GM23338 (cell line): ENCODE measurements around the gene CAMKK2. TPM values are rescaled to one million over a fixed set of nuclear protein-coding genes. Genes with fewer than 3 reads are reported as not detected.

Source experiments
- ATAC-seq: fragments of 200-7000 bp; cut with Tn5 transposase; 3 replicates; pipeline ENCODE4 v1.9.1; 2020
- DNase-seq: peaks from one replicate; pipeline ENCODE4 v3.0.0-alpha.2; 2015; ENCODE audit warnings: low spot score
- H2AFZ ChIP-seq: fragments of 200-600 bp; sonication (generic); 2 replicates; pipeline ENCODE4 v1.8.0; 2016; ENCODE audit warnings: antibody characterized with exemption, mild to moderate bottlenecking, moderate library complexity
- H3F3A ChIP-seq: fragments of 200-600 bp; sonication (generic); replicated peaks from 2 replicates; pipeline ENCODE4 v1.8.0; 2017; ENCODE audit warnings: antibody characterized with exemption, mixed run types, low read depth
- H3K27ac ChIP-seq: fragments of 200-600 bp; sonication (generic); 2 replicates; pipeline ENCODE4 v1.6.1; 2016; ENCODE audit warnings: low read depth
- H3K27me3 ChIP-seq: fragments of 200-600 bp; sonication (generic); 2 replicates; pipeline ENCODE4 v1.8.0; 2016; ENCODE audit warnings: mild to moderate bottlenecking, mixed run types, moderate library complexity; ENCODE audit not compliant: insufficient read depth
- H3K36me3 ChIP-seq: fragments of 200-600 bp; sonication (generic); 2 replicates; pipeline ENCODE4 v1.8.0; 2016; ENCODE audit warnings: mild to moderate bottlenecking; ENCODE audit not compliant: insufficient read depth
- H3K4me1 ChIP-seq: fragments of 200-600 bp; sonication (generic); 2 replicates; pipeline ENCODE4 v1.8.0; 2016; ENCODE audit warnings: mild to moderate bottlenecking, moderate library complexity; ENCODE audit not compliant: insufficient read depth
- H3K4me2 ChIP-seq: fragments of 200-600 bp; sonication (generic); 2 replicates; pipeline ENCODE4 v1.7.1; 2017; ENCODE audit warnings: mixed run types
- H3K4me3 ChIP-seq: fragments of 200-600 bp; sonication (generic); 2 replicates; pipeline ENCODE4 v1.6.1; 2016; ENCODE audit warnings: mixed run types
- H3K79me2 ChIP-seq: fragments of 200-600 bp; sonication (generic); replicated peaks from 2 replicates; pipeline ENCODE4 v1.8.0; 2017; ENCODE audit warnings: mild to moderate bottlenecking; ENCODE audit not compliant: insufficient read depth
- H3K9me2 ChIP-seq: fragments of 200-600 bp; sonication (generic); 2 replicates; pipeline ENCODE4 v1.8.0; 2017; ENCODE audit not compliant: insufficient read depth
- H4K20me1 ChIP-seq: fragments of 200-600 bp; sonication (generic); replicated peaks from 2 replicates; pipeline ENCODE4 v1.8.0; 2017; ENCODE audit warnings: mild to moderate bottlenecking; ENCODE audit not compliant: insufficient read depth
- H3K27ac Mint-ChIP-seq: 2 replicates; pipeline ENCODE4 v1.8.0; 2020; ENCODE audit warnings: inconsistent platforms, mild to moderate bottlenecking, moderate library complexity, mixed read lengths
- H3K27me3 Mint-ChIP-seq: 3 replicates; pipeline ENCODE4 v1.8.0; 2022; ENCODE audit warnings: low read depth, mild to moderate bottlenecking, moderate library complexity, mixed read lengths, inconsistent platforms; ENCODE audit not compliant: insufficient read depth, poor library complexity
- H3K36me3 Mint-ChIP-seq: 3 replicates; pipeline ENCODE4 v1.8.0; 2021; ENCODE audit warnings: low read depth, mild to moderate bottlenecking, inconsistent platforms, moderate library complexity, mixed read lengths
- H3K4me1 Mint-ChIP-seq: 3 replicates; pipeline ENCODE4 v1.8.0; 2020; ENCODE audit warnings: mild to moderate bottlenecking, inconsistent platforms, mixed read lengths
- H3K4me3 Mint-ChIP-seq: 3 replicates; pipeline ENCODE4 v1.8.0; 2021; ENCODE audit warnings: moderate library complexity, mild to moderate bottlenecking, inconsistent platforms, mixed read lengths
- H3K9me3 Mint-ChIP-seq: 3 replicates; pipeline ENCODE4 v1.8.0; 2020; ENCODE audit warnings: moderate library complexity, mild to moderate bottlenecking, inconsistent platforms, mixed read lengths
- CREB1 ChIP-seq: fragments of 250-450 bp; sonication (Bioruptor Pico); IDR thresholded peaks from 2 replicates; pipeline ENCODE4 v1.5.0; 2020; ENCODE audit warnings: low read depth, mild to moderate bottlenecking, moderate library complexity
- ETS1 ChIP-seq: IDR thresholded peaks from 2 replicates; pipeline ENCODE4 v1.6.1; 2016; ENCODE audit warnings: antibody characterized with exemption
- EZH2 ChIP-seq: fragments of 200-600 bp; sonication (generic); IDR thresholded peaks from one replicate; pipeline ENCODE4 v1.8.0; 2017; ENCODE audit warnings: antibody characterized with exemption, mild to moderate bottlenecking, low read depth; ENCODE audit not compliant: unreplicated experiment
- JUNB ChIP-seq: IDR thresholded peaks from one replicate; pipeline ENCODE4 v1.6.1; 2016; ENCODE audit warnings: antibody characterized with exemption; ENCODE audit not compliant: unreplicated experiment
- NANOG ChIP-seq: IDR thresholded peaks from 2 replicates; pipeline ENCODE4 v1.6.1; 2016; ENCODE audit warnings: antibody characterized with exemption, borderline replicate concordance
- POLR2AphosphoS5 ChIP-seq: IDR thresholded peaks from 2 replicates; pipeline ENCODE4 v1.6.1; 2016; ENCODE audit warnings: antibody characterized with exemption, low read depth
- polyA plus RNA-seq: library from polyadenylated mRNA; unstranded; fragments of >200 nt; fragmentation: Nextera tagmentation; extraction: Ambion mirVana; gene quantifications from 2 replicates; pipeline ENCODE4 v1.2.1, GENCODE V29; 2016
- total RNA-seq: library from RNA; depleted of rRNA; stranded (reverse); fragments of >200 nt; shearing (Covaris generic); gene quantifications from 2 replicates; pipeline ENCODE4 v1.2.3, GENCODE V29; 2014
- TF ChIP-seq, protein P1 (sequence below): fragments of 250-450 bp; sonication (Bioruptor Pico); IDR thresholded peaks from 2 replicates; pipeline ENCODE4 v1.5.0; 2020; ENCODE audit warnings: mild to moderate bottlenecking, moderate library complexity
- TF ChIP-seq, protein P2 (sequence below): IDR thresholded peaks from one replicate; pipeline ENCODE4 v1.6.1; 2018; ENCODE audit warnings: antibody characterized with exemption; ENCODE audit not compliant: unreplicated experiment
- TF ChIP-seq, protein P3 (sequence below), 2 experiments: fragments of 200-600 bp in 1 of 2; sonication (generic) in 1 of 2; conservative IDR thresholded peaks; 2 replicates each; pipeline versions ENCODE4 v1.5.1 to v1.6.1; 2016 to 2017; ENCODE audit warnings: antibody characterized with exemption in 2 of 2, low read depth in 2 of 2, mild to moderate bottlenecking in 2 of 2, moderate library complexity in 1 of 2

CAMKK2 gene
- total and polyA plus RNA-seq, 2 experiments from 2014 or later = 10.3 to 26.4 TPM

GRCh38 chr12:121283841-121284240, 12.7 kb downstream of the CAMKK2 start:
- Histone ChIP-seq H3K9me2 (no peaks in the 10 kb centered on the region), H4K20me1 (no peaks in the 10 kb centered on the region; the same call in 1 of the 2 replicates), H3K4me3 (no peak overlapping the region), H2AFZ (no peak overlapping the region), H3K27ac (no peak overlapping the region), H3F3A (peaks cover 6% of the 10 kb centered on the region; the same call in 1 of the 2 replicates), H3K27me3 (no peaks in the 10 kb centered on the region), H3K79me2 (0 out of 2 replicates have a peak, but pooled peaks cover 7% of the 10 kb centered on the region), H3K4me1 (peaks cover 25% of the 10 kb centered on the region), H3K4me2 (no peak overlapping the region), H3K36me3 (no peaks in the 10 kb centered on the region)
- Mint-ChIP-seq H3K27ac (no peak overlapping the region), H3K36me3 (peaks cover 7% of the 10 kb centered on the region; the same call in 2 of the 3 replicates), H3K4me1 (peaks cover 42% of the 10 kb centered on the region), H3K27me3 (peaks cover 13% of the 10 kb centered on the region), H3K9me3 (no peaks in the 10 kb centered on the region; the same call in 2 of the 3 replicates), H3K4me3 (no peak overlapping the region; the same call in 2 of the 3 replicates)
- ATAC-seq = no peak
- no peak for TF ChIP-seq NANOG
- no peak for DNase-seq

GRCh38 chr12:121283388-121283787, 13.1 kb downstream of the CAMKK2 start:
- Histone ChIP-seq H3K27ac (no peak overlapping the region), H3K4me1 (peaks cover 20% of the 10 kb centered on the region), H3K27me3 (no peaks in the 10 kb centered on the region), H3K36me3 (no peaks in the 10 kb centered on the region), H3K4me3 (no peak overlapping the region), H3K79me2 (0 out of 2 replicates have a peak, but pooled peaks cover 7% of the 10 kb centered on the region), H3K4me2 (no peak overlapping the region), H3K9me2 (no peaks in the 10 kb centered on the region), H3F3A (peaks cover 6% of the 10 kb centered on the region; the same call in 1 of the 2 replicates), H2AFZ (no peak overlapping the region), H4K20me1 (no peaks in the 10 kb centered on the region; the same call in 1 of the 2 replicates)
- H3K36me3 Mint-ChIP-seq = peaks cover 12% of the 10 kb centered on the region; the same call in 2 of the 3 replicates
- H3K27me3 Mint-ChIP-seq = peaks cover 13% of the 10 kb centered on the region
- no peaks in the 10 kb centered on the region for H3K9me3 Mint-ChIP-seq
- no peak overlapping the region for H3K4me3 Mint-ChIP-seq
- no peak for DNase-seq
- no peak for ATAC-seq
- H3K27ac Mint-ChIP-seq = no peak overlapping the region
- H3K4me1 Mint-ChIP-seq = peaks cover 39% of the 10 kb centered on the region
- TF ChIP-seq, protein P1, sequence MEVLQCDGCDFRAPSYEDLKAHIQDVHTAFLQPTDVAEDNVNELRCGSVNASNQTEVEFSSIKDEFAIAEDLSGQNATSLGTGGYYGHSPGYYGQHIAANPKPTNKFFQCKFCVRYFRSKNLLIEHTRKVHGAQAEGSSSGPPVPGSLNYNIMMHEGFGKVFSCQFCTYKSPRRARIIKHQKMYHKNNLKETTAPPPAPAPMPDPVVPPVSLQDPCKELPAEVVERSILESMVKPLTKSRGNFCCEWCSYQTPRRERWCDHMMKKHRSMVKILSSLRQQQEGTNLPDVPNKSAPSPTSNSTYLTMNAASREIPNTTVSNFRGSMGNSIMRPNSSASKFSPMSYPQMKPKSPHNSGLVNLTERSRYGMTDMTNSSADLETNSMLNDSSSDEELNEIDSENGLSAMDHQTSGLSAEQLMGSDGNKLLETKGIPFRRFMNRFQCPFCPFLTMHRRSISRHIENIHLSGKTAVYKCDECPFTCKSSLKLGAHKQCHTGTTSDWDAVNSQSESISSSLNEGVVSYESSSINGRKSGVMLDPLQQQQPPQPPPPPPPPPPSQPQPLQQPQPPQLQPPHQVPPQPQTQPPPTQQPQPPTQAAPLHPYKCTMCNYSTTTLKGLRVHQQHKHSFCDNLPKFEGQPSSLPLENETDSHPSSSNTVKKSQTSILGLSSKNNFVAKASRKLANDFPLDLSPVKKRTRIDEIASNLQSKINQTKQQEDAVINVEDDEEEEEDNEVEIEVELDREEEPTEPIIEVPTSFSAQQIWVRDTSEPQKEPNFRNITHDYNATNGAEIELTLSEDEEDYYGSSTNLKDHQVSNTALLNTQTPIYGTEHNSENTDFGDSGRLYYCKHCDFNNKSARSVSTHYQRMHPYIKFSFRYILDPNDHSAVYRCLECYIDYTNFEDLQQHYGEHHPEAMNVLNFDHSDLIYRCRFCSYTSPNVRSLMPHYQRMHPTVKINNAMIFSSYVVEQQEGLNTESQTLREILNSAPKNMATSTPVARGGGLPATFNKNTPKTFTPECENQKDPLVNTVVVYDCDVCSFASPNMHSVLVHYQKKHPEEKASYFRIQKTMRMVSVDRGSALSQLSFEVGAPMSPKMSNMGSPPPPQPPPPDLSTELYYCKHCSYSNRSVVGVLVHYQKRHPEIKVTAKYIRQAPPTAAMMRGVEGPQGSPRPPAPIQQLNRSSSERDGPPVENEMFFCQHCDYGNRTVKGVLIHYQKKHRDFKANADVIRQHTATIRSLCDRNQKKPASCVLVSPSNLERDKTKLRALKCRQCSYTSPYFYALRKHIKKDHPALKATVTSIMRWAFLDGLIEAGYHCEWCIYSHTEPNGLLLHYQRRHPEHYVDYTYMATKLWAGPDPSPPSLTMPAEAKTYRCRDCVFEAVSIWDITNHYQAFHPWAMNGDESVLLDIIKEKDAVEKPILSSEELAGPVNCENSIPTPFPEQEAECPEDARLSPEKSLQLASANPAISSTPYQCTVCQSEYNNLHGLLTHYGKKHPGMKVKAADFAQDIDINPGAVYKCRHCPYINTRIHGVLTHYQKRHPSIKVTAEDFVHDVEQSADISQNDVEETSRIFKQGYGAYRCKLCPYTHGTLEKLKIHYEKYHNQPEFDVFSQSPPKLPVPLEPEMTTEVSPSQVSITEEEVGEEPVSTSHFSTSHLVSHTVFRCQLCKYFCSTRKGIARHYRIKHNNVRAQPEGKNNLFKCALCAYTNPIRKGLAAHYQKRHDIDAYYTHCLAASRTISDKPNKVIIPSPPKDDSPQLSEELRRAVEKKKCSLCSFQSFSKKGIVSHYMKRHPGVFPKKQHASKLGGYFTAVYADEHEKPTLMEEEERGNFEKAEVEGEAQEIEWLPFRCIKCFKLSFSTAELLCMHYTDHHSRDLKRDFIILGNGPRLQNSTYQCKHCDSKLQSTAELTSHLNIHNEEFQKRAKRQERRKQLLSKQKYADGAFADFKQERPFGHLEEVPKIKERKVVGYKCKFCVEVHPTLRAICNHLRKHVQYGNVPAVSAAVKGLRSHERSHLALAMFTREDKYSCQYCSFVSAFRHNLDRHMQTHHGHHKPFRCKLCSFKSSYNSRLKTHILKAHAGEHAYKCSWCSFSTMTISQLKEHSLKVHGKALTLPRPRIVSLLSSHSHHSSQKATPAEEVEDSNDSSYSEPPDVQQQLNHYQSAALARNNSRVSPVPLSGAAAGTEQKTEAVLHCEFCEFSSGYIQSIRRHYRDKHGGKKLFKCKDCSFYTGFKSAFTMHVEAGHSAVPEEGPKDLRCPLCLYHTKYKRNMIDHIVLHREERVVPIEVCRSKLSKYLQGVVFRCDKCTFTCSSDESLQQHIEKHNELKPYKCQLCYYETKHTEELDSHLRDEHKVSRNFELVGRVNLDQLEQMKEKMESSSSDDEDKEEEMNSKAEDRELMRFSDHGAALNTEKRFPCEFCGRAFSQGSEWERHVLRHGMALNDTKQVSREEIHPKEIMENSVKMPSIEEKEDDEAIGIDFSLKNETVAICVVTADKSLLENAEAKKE (CRISPR knock-in tag) = no peak
- no peak for TF ChIP-seq POLR2AphosphoS5
- no peak for TF ChIP-seq NANOG
- TF ChIP-seq EZH2 = no peak
- no peak for TF ChIP-seq CREB1
- TF ChIP-seq, protein P2, sequence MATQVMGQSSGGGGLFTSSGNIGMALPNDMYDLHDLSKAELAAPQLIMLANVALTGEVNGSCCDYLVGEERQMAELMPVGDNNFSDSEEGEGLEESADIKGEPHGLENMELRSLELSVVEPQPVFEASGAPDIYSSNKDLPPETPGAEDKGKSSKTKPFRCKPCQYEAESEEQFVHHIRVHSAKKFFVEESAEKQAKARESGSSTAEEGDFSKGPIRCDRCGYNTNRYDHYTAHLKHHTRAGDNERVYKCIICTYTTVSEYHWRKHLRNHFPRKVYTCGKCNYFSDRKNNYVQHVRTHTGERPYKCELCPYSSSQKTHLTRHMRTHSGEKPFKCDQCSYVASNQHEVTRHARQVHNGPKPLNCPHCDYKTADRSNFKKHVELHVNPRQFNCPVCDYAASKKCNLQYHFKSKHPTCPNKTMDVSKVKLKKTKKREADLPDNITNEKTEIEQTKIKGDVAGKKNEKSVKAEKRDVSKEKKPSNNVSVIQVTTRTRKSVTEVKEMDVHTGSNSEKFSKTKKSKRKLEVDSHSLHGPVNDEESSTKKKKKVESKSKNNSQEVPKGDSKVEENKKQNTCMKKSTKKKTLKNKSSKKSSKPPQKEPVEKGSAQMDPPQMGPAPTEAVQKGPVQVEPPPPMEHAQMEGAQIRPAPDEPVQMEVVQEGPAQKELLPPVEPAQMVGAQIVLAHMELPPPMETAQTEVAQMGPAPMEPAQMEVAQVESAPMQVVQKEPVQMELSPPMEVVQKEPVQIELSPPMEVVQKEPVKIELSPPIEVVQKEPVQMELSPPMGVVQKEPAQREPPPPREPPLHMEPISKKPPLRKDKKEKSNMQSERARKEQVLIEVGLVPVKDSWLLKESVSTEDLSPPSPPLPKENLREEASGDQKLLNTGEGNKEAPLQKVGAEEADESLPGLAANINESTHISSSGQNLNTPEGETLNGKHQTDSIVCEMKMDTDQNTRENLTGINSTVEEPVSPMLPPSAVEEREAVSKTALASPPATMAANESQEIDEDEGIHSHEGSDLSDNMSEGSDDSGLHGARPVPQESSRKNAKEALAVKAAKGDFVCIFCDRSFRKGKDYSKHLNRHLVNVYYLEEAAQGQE = no peak
- TF ChIP-seq JUNB = no peak
- TF ChIP-seq, protein P3, sequence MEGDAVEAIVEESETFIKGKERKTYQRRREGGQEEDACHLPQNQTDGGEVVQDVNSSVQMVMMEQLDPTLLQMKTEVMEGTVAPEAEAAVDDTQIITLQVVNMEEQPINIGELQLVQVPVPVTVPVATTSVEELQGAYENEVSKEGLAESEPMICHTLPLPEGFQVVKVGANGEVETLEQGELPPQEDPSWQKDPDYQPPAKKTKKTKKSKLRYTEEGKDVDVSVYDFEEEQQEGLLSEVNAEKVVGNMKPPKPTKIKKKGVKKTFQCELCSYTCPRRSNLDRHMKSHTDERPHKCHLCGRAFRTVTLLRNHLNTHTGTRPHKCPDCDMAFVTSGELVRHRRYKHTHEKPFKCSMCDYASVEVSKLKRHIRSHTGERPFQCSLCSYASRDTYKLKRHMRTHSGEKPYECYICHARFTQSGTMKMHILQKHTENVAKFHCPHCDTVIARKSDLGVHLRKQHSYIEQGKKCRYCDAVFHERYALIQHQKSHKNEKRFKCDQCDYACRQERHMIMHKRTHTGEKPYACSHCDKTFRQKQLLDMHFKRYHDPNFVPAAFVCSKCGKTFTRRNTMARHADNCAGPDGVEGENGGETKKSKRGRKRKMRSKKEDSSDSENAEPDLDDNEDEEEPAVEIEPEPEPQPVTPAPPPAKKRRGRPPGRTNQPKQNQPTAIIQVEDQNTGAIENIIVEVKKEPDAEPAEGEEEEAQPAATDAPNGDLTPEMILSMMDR (conservative IDR thresholded peaks at IDR 0.05; ENCODE audit: low read depth in 2 of 2) = no peak
- no peak for TF ChIP-seq ETS1
